Small intestine (tissue), 7 donors: ENCODE data around the gene KMT2A. TPM values are rescaled to one million over a fixed set of nuclear protein-coding genes. Genes with fewer than 3 reads are reported as not detected.

ENCODE experiments used
- DNase-seq, 2 donors: peaks; one replicate each; pipeline versions ENCODE4 v3.0.0 to v3.0.0-alpha.2; 2013
- FAIRE-seq: peaks from 2 replicates; lab custom pipeline; 2012; peaks lifted over from hg19 to GRCh38; lab: Jason Lieb, UNC
- H3K27ac ChIP-seq, 3 donors: one replicate each; pipeline ENCODE4 v1.5.1; 2013; ENCODE audit warnings: low read length in 2 of 3, mild to moderate bottlenecking in 2 of 3, control low read depth in 1 of 3, inconsistent platforms in 1 of 3, low read depth in 1 of 3, moderate library complexity in 1 of 3
- H3K27me3 ChIP-seq, 3 donors: one replicate each; pipeline ENCODE4 v1.6.1; 2013; ENCODE audit warnings: low read length in 3 of 3, inconsistent platforms in 1 of 3; ENCODE audit not compliant: control insufficient read depth in 3 of 3, insufficient read depth in 3 of 3
- H3K36me3 ChIP-seq, 3 donors: one replicate each; pipeline ENCODE4 v1.6.1; 2013; ENCODE audit warnings: low read length in 3 of 3, inconsistent platforms in 1 of 3, low read depth in 1 of 3, mild to moderate bottlenecking in 1 of 3, moderate library complexity in 1 of 3; ENCODE audit not compliant: control insufficient read depth in 3 of 3, insufficient read depth in 2 of 3
- H3K4me1 ChIP-seq, 3 donors: one replicate each; pipeline ENCODE4 v1.6.1; 2013; ENCODE audit warnings: low read length in 2 of 3, inconsistent platforms in 1 of 3, low read depth in 1 of 3, mild to moderate bottlenecking in 1 of 3, moderate library complexity in 1 of 3; ENCODE audit not compliant: control insufficient read depth in 3 of 3, insufficient read depth in 2 of 3
- H3K4me3 ChIP-seq, 3 donors: one replicate each; pipeline ENCODE4 v1.5.1; 2013; ENCODE audit warnings: low read length in 3 of 3, control low read depth in 1 of 3, inconsistent platforms in 1 of 3, low read depth in 1 of 3, mild to moderate bottlenecking in 1 of 3, moderate library complexity in 1 of 3
- H3K9me3 ChIP-seq, 2 donors: one replicate each; pipeline ENCODE4 v1.6.1; 2013; ENCODE audit warnings: low read depth in 1 of 2, low read length in 1 of 2; ENCODE audit not compliant: control insufficient read depth in 2 of 2, insufficient read depth in 1 of 2
- WGBS, 3 donors: extraction: QIAGEN DNeasy Blood & Tissue Kit; methylation state at CpG; one replicate each; pipeline ENCODE4 v1.1.7; 2013; 5-methylcytosine and 5-hydroxymethylcytosine counted together
- polyA plus RNA-seq, 4 donors: library from polyadenylated mRNA; stranded (reverse) in 3 of 4; unstranded in 1 of 4; fragments of 200-250 nt in 3 of 4; fragments of 120-200 nt in 1 of 4; gene quantifications; one replicate each; pipeline versions ENCODE4 v1.2.1 to v1.2.3, GENCODE V29; 2013
- donor health status: healthy with polysubstance abuse.
- donor health status: control.
- donor health status: control.
- donor health status: Bipolar disorder and iron deficiency.
- donor health status: healthy.

KMT2A gene
- polyA plus RNA-seq, 4 donors, result 7.3 to 33.5 (median 9.5) TPM

GRCh38 chr11:118418766-118419165 lies 17.5 kb upstream of the KMT2A start:
- FAIRE-seq (no peak), DNase-seq (peak; percentile 50 to 73)
- peaks cover 0 to 1% (median 0%) of the 10 kb centered on the region in 3 donors for H3K36me3 ChIP-seq
- peak overlapping the region in 1 of 3 donors; percentile 31 for H3K27ac ChIP-seq
- peaks cover 0 to 5% (median 4%) of the 10 kb centered on the region in 3 donors for H3K4me1 ChIP-seq
- 26 to 55% (median 48%) methylated on average over 5 of the region's 5 CpGs for WGBS, 3 donors
- no peaks in the 10 kb centered on the region for H3K9me3 ChIP-seq
- peak overlapping the region in 2 of 3 donors; percentile 4 to 14 for H3K4me3 ChIP-seq
- H3K27me3 ChIP-seq, result no peaks in the 10 kb centered on the region

- Histone ChIP-seq H3K9me3 (no peaks in the 10 kb centered on the region), H3K4me3 (no peak overlapping the region), H3K36me3 (no peaks in the 10 kb centered on the region), H3K27me3 (no peaks in the 10 kb centered on the region), H3K4me1 (no peaks in the 10 kb centered on the region), H3K27ac (no peak overlapping the region)
- no peak for FAIRE-seq
- 0 to 3% (median 1%) methylated on average over 1 of the region's 1 CpG for WGBS, 3 donors
- no peak for DNase-seq
Measured at GRCh38 chr11:118427707-118428106, 8.6 kb upstream of the KMT2A start.

- Histone ChIP-seq H3K36me3 (no peaks in the 10 kb centered on the region), H3K4me3 (no peak overlapping the region), H3K9me3 (no peaks in the 10 kb centered on the region), H3K4me1 (peaks cover 0 to 8% (median 2%) of the 10 kb centered on the region in 3 donors), H3K27ac (no peak overlapping the region), H3K27me3 (no peaks in the 10 kb centered on the region)
- DNase-seq (no peak), FAIRE-seq (no peak)
- WGBS, 3 donors, result 63 to 81% (median 78%) methylated on average over 2 of the region's 2 CpGs
Measured at GRCh38 chr11:118430956-118431355, 5.3 kb upstream of the KMT2A start.

GRCh38 chr11:118434123-118434552 lies 2.2 kb upstream of the KMT2A start:
- Histone ChIP-seq H3K4me1 (peaks cover 0 to 20% (median 2%) of the 10 kb centered on the region in 3 donors), H3K36me3 (no peaks in the 10 kb centered on the region), H3K27ac (no peak overlapping the region), H3K27me3 (no peaks in the 10 kb centered on the region), H3K9me3 (no peaks in the 10 kb centered on the region), H3K4me3 (peak overlapping the region in 2 of 3 donors; percentile 70 to 100)
- WGBS, 3 donors, result 4 to 5% (median 4%) methylated on average over 9 of the region's 9 CpGs
- FAIRE-seq (no peak), DNase-seq (peak in 1 of 2 donors; percentile 16)

- WGBS, 3 donors, result 0% methylated on average over 38 to 39 of the region's 39 CpGs
- Histone ChIP-seq H3K36me3 (no peaks in the 10 kb centered on the region), H3K4me1 (peaks cover 1 to 22% (median 2%) of the 10 kb centered on the region in 3 donors), H3K27me3 (no peaks in the 10 kb centered on the region), H3K9me3 (no peaks in the 10 kb centered on the region), H3K4me3 (peak overlapping the region; percentile 70 to 100 (median 95)), H3K27ac (peak overlapping the region in 2 of 3 donors; percentile 77 to 80)
- no peak for FAIRE-seq
- DNase-seq, result peak in 1 of 2 donors; percentile 59
Measured at GRCh38 chr11:118434553-118435289, 1.6 kb upstream of the KMT2A start.

- FAIRE-seq, result no peak
- no peaks in the 10 kb centered on the region for H3K27me3 ChIP-seq
- WGBS, 3 donors, result 0% methylated on average over 34 of the region's 34 CpGs
Measured at GRCh38 chr11:118435290-118435892, 901 bp upstream of the KMT2A start.

GRCh38 chr11:118436639-118437207 lies 431 bp downstream of the KMT2A start:
- peaks cover 0 to under 1% (median 0%) of the 10 kb centered on the region in 3 donors for H3K36me3 ChIP-seq
- no peak for FAIRE-seq
- peaks cover 3 to 29% (median 7%) of the 10 kb centered on the region in 3 donors for H3K4me1 ChIP-seq
- 0% methylated on average over 7 to 55 of the region's 55 CpGs for WGBS, 3 donors
- DNase-seq, result no peak
- peak overlapping the region; percentile 95 to 100 (median 96) for H3K4me3 ChIP-seq
- no peaks in the 10 kb centered on the region for H3K27me3 ChIP-seq
- peak overlapping the region; percentile 80 to 84 (median 82) for H3K27ac ChIP-seq
- H3K9me3 ChIP-seq, result no peaks in the 10 kb centered on the region

More at GRCh38 chr11:118435290-118435892, 901 bp upstream of the KMT2A start:
- Histone ChIP-seq H3K36me3 (no peaks in the 10 kb centered on the region), H3K4me3 (peak overlapping the region; percentile 70 to 100 (median 95)), H3K9me3 (no peaks in the 10 kb centered on the region), H3K4me1 (peaks cover 2 to 27% (median 6%) of the 10 kb centered on the region in 3 donors), H3K27ac (peak overlapping the region; percentile 77 to 89 (median 80))
- DNase-seq, result peak; percentile 44 to 71
